DMS 273 treated with DMSO at 0.1 percent for 48 hours (cell line): Measurements from ENCODE around the gene FNBP1.

Experiments used
- DNase-seq: peaks from one replicate; lab custom pipeline; 2025; lab: John Stamatoyannopoulos, UW

The FNBP1 gene

GRCh38 chr9:130045725-130046450, 2.9 kb upstream of the FNBP1 start:
- DNase-seq, result no peak

DNA sequence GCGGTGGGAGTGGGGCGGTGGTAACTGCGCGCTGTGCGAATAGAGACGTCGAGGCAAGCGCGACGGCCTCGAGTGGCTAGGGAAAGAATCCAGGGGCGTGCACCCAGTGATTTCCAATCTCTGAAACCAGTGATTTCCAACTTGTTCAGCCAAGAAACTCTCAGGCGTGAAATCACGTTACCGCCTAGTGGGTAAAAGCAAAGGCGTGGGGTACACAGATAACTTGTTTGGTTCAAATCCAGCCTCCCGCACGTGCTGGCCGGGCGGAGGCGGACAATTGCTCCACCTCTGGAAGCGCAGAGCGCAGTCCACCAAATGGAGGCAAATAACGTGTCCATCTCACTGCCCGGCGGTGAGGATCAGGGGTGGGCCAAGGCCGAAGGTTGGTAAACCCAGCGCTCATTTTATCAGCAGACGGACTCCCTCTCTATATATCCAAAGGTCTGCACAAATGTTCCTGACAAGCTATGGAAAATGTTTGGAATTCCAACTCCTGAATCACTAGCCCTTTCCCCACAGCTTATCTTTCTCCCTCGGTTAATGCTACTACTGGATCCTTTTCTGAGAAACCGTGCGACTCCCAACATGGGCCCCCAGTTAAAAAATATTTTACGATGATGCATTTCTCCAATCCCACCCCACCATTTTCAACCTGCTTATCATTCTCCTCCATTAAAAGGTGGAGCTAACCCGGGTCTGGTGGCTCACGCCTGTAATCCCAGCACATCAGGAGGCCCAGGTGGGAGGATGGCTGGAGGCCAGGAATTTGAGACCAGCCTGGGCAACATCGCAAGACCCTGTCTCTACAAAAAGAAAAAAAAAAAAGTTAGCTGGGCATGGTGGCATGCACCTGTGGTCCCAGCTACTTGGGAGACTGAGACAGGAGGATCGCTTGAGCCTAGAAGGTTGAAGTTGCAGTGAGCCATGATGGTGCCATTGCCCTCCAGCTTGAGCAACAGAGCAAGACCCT, 950 bp upstream of the FNBP1 start:
- DNase-seq, result no peak

DNA sequence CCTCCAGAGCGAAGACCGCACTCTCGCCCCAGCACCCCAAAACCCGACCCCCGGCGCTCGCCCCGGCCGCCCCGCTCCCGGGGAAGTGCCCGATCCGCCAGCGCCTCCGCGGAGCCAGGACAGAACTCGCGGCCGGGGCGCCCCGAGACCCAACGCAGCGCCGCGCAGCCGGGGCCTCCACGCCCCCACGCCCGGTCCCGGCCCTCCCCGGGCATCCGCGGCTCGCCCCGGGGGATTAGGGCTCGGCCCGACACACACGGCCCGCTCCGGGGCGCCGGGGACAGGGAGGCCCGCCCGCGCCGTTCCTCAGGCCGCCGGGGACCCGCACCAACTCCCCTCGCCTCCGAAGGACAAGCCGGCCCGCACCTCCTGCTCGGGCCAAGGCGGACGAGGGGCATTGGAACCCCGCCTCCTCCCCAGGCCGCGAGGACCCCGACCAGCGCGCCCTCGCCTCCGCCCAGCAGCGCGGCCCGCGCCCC, 544 bp downstream of the FNBP1 start:
- no peak for DNase-seq

DNA sequence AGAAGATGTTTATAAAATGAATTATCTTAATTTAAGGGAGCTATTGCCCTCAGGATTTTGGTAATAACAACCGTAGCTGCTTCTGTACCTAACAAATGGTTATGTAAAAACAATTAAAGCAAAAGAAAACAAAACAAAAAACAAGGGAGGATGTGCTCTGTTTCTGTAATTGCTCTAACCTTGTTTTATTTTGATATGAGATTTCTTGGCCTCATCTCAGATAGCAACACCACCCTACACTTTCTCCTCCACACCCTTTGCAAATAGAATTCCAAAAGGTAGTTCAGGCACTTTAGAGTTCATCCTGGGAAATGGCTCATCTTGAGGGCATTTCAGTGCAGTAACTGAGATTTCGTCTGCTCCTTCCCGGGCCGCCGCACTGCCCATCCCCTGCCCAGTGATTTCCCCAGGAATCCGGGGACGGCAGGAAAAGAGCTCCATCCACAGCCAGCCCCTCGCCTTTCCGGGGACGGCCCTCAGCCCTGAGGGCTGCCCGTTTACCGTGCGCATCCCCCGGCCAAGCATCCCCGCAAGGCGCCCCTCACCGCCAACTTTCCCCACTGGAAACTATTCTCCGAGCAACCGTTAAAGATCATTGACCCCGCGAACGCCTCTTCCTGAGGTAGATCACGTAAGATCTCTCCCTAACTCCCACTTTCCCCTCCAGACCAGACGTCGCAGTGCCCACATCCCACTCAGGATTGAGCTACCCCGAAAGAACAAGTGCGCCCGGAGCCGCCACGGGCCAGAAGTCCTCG, 1.2 kb downstream of the FNBP1 start:
- no peak for DNase-seq

- no peak for DNase-seq
Observed at GRCh38 chr9:130040984-130041647, 1.9 kb downstream of the FNBP1 start.

GRCh38 chr9:130039528-130040147, 3.4 kb downstream of the FNBP1 start:
- no peak for DNase-seq

DNA sequence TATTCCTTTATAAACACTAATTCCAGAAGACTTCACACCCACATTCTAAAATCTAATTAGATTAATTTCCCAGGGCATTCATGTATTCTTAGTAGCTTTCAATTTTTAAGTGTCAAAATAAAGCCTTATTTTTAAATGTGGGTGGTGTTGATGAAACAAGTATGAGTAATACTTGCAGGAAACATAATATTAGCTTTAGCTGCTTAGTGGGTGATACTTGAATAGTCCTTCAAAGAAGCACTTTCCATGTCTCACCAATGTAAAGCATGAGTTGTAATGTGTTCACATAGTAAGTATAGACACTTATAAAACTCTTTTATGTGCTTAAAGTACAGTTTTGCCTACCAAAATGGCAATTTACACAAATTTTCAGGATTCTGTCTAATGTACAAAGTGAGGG, 6.9 kb downstream of the FNBP1 start:
- no peak for DNase-seq

- DNase-seq, result no peak
Observed at GRCh38 chr9:130034570-130034969, 8.4 kb downstream of the FNBP1 start.

DNA sequence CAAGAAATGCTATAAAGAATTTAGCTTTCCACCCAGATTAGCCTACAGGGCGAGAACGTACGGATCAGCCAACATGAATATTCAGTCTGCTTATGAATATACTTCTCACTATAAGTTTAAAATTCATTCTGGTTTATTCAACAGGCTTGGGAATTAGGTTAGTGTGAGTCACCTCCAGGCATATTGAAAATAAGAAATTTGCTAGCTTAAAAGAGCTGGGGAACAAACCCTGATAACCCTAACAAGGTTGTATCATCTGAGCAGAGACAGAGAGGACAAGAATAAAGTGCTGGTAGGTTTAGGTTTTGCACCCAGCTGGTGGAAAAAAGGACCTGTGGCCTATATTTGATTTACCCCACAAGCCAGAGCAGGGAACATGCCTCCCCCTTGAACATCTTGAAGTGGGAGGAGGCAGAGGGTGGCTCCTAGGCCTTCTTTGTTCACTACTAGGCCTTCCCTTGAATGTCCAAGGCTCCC, 12.3 kb downstream of the FNBP1 start:
- no peak for DNase-seq

- DNase-seq, result no peak
Observed at GRCh38 chr9:130029223-130029973, 13.6 kb downstream of the FNBP1 start.

DNA sequence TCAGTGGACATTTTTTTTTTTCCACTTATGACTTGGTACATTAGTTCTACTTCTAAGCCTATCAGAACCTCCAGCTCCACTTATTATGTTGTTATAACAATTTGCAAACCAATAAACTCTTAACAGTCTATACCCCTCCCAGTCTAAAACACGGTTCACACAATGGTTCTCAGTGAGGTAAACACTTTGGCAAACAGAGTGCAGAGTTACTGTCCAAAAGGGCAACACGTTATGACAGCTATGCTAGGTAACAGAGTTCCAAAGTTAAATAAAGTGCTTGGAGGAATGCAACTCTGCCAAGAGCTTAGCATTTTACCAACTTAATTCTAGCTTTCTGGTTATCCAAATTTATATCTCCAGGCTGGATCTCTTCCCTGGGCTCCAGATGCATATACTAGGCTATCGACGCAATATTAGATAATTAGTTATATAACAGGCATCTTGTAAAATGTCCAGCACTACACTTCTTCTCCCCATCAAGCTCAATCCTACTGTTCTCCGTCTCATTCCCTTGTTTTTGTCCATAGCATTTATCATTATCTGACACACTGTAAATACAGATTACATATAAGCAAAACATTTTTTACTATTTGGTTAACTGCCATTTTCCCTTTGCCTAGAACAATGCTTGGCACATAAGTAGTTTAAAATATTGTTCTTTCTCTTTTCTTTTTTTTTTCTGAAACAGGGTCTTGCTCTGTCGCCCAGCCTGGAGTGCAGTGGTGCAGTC, 14.3 kb downstream of the FNBP1 start:
- DNase-seq, result no peak

DNA sequence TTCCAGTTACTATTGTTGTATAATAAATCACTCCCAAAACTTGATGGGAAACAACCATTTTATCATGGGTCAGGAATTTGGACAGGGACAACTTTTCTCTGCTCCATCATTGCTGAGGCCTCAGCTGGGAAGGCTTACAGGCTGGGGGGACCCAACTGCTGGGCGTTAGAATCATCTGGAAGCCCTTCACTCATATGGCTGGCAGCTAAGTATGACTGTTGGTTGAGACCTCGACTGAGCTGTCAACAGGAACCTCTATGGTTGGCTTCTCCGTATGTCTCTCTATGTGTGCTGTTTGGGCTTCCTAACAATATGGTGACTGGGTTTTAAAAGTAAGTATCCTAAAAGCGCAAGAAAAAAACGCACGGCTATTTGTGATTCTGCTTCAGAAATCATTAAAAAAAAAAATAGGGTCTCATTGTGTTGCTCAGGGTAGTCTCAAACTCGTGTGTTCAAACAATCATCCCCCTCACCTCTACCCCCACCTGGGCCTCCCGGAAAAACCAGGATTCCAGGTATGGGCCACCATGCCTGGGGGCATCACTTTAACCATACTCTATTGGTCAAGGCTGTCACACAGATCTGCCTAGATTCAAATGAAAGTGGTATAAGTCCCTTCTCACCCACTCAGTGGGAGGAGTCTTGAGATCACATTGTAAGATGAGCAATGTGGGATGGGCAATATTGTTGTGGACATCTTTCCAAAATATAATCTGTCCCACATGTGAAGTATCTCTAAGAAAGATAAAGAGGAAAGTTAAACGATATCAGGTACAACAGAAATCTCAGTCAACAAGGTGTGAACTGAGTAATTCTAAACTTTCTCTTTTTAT, 15.2 kb downstream of the FNBP1 start:
- DNase-seq, result no peak

DNA sequence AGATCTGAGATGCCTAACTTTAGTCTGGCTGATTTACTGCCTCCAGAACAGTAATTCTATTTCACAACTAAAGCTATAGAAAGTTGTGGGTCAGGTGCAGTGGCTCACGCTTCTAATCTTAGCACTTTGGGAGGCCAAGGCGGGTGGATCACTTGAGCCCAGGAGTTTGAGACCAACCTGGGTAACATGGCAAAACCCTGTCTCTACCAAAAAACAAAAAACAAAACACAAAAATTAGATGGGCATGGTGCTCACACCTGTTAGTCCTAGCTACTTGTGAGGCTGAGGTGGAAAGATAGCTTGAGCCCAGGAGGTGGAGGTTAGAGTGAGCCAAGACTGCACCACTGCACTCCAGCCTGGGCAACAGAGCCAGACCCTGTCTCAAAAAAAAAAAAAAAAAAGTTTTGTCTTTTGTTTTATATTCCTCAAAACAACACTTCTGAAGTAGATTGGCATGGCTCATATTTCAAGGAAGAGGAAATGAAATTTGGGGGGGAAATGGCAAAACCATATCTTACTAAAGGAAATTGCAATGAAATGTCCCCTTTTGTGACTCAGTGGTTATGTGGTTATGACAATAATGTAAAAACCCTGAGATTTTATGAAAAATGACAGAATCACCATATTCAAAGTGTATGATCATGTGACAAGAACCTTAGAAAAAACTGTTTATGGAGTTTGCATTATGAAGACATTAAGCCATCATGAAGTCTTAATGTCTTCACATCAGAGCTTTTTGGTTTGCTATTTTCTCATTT, 16.2 kb downstream of the FNBP1 start:
- no peak for DNase-seq

DNA sequence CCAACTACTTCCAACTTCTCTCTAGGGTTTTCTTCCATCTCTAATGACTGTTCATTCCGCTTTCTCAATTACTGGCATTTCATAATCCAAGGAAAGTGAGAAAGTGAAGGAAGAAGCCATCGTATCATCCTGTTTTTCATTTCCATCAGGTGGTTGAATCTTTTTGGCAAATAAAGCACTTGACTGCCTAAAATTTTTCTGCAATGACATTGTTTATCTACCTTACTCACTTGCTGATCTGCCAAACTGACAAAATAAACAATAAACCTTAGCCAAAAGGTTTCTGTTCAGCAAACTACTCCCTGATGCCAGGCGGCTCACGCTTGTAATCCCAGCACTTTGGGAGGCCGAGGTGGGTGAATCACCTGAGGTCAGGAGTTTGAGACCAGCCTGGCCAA, 18.4 kb downstream of the FNBP1 start:
- no peak for DNase-seq

DNA sequence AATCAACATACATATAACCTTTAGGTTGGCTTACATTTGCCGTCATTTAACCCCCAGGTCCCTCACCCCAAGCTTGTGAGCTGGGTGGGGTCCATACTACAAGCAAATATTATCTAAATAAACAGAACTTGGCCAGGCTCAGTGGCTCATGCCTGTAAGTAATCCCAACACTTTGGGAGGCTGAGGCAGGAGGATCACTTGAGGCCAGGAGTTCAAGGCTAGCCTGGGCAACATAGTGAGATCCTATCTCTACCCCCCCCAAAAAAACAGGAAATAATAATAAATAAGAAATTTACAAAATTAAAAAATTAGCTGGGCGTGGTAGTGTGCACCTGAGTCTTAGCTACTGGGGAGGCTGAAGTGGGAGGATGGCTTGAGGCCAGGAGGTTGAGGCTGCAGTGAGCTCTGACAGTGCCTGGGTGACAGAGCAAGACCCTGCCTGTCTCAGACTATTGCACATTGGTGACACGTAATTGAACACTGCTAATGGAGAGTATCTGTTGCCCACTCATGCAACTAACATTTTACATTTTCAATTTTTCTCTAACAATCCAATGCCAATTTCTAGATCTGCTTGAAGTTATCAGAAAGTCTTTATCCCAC, 18.9 kb downstream of the FNBP1 start:
- DNase-seq, result no peak

- DNase-seq, result no peak
Observed at GRCh38 chr9:130023144-130023787, 19.7 kb downstream of the FNBP1 start.

- no peak for DNase-seq
Observed at GRCh38 chr9:130022566-130023143, 20.3 kb downstream of the FNBP1 start.
